KOPT-K1 (cell line): ENCODE measurements around the gene FAM170B.

ENCODE experiments used
- H3K27ac ChIP-seq: fragments of 200-600 bp; sonication (generic); 2 replicates; pipeline ENCODE4 v1.5.1; 2016; ENCODE audit warnings: antibody characterized with exemption, mild to moderate bottlenecking, low read depth, low read length; ENCODE audit not compliant: poor library complexity, severe bottlenecking
- H3K36me3 ChIP-seq: fragments of 200-600 bp; sonication (generic); 2 replicates; pipeline ENCODE4 v1.5.1; 2017; ENCODE audit warnings: antibody characterized with exemption, mild to moderate bottlenecking, low read length, moderate library complexity; ENCODE audit not compliant: insufficient read depth
- H3K9me3 ChIP-seq: fragments of 200-600 bp; sonication (generic); 2 replicates; pipeline ENCODE4 v1.5.1; 2017; ENCODE audit warnings: antibody characterized with exemption, low read length, mild to moderate bottlenecking; ENCODE audit not compliant: insufficient read depth, poor library complexity, severe bottlenecking

FAM170B gene

DNA sequence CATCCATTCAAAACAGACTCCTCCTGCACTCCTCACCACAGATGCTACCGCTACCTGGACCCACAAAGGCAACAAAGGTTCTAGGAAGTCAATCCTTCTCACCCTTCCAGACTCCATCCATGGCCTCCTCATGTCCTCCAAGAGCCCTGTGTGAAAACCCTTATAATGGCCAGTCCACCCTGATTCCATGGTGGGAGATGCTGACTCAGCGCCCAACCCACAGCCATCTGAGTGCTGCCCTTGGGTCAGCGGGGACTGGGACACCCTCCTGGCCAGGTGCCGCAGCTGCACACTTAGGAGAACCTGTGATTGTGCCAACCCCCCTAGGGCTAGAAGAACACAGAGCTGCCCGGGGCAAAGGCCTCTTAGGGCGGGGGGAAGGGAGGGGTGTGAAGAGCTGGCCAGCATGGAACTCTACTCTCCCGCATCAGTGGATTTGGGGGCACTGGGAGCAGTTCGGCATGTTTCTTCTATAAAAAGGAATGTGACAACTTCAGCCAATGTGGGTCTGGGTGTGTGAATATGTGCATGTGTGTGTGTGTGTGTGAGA lies 29.0 kb upstream of the FAM170B start:
- Histone ChIP-seq H3K9me3 (no peaks in the 10 kb centered on the region), H3K36me3 (no peaks in the 10 kb centered on the region), H3K27ac (no peak overlapping the region)

DNA sequence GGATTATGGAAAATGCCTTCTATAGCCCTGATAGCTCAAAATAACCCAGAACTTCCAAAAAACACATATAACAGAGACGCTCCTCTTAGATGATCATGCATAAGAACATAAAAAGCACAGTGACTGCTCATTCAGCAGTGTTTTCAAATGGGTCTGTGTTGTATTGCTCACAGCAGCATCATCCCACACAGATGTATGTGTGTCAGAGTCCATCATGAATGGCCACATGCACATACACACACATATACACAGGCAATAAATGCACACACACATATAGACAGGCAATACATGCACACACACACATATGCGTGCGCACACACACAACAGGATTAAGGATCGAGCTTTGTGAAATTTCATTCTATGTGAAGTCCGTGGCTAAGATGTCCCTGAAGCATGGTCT lies 28.2 kb upstream of the FAM170B start:
- H3K36me3 ChIP-seq, result no peaks in the 10 kb centered on the region
- no peak overlapping the region for H3K27ac ChIP-seq
- no peaks in the 10 kb centered on the region for H3K9me3 ChIP-seq

DNA sequence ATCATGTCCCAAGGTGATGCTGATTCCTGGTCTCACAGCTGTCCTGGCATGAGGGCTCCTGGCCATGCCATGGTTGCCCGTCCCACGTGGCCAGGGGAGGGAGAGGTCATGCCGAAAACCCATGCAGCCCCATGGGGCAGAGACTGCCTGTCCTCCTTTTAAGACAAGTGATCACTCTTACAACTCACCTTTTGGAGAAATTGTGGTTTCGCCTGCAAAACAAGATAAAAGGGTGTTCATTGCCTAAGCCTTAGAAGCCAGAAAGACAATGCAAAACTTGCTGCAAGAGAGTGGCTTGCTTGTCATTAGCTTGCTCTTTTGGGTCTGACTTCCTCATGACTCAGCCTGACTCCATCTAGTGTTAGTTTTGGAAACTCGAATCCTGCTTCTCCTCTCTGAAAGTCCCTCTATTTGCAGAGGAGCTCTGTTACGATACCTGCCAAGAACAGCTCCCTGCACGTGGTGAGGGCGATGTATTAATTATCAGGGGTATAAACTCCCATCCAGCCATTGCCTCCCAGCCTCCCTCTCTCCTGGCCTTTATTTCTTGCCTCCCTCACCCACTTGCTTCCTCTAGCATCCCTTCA lies 27.7 kb upstream of the FAM170B start:
- Histone ChIP-seq H3K9me3 (no peaks in the 10 kb centered on the region), H3K36me3 (no peaks in the 10 kb centered on the region), H3K27ac (no peak overlapping the region)

- Histone ChIP-seq H3K27ac (no peak overlapping the region), H3K9me3 (no peaks in the 10 kb centered on the region), H3K36me3 (no peaks in the 10 kb centered on the region)
These were observed 27.0 kb upstream of the FAM170B start for GRCh38 chr10:49160814-49161213.

- no peaks in the 10 kb centered on the region for H3K36me3 ChIP-seq
- H3K9me3 ChIP-seq, result no peaks in the 10 kb centered on the region
- H3K27ac ChIP-seq, result no peak overlapping the region
These were observed 26.3 kb upstream of the FAM170B start for GRCh38 chr10:49160110-49160509.

- Histone ChIP-seq H3K9me3 (no peaks in the 10 kb centered on the region), H3K27ac (no peak overlapping the region), H3K36me3 (no peaks in the 10 kb centered on the region)
These were observed 25.1 kb upstream of the FAM170B start for GRCh38 chr10:49158915-49159314.

DNA sequence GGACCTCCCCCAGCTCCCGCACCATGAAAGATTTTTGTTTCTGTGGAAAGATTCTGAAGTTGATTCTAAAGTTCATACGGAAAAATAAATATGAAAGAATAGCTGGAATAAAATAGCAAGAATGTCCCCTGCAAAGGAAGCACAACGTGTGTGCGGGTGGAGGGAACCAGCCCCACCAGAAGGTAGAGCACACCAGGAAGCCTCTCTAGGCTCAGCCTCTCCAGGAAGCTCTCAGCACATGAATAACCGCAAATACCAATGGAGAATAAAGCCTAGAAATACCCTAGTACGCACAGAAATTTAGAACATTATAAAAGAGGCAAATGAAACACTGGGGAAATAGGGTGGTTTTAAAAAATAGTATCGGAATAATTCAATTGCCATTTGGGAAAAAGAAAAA lies 24.6 kb upstream of the FAM170B start:
- Histone ChIP-seq H3K36me3 (no peaks in the 10 kb centered on the region), H3K27ac (no peak overlapping the region), H3K9me3 (no peaks in the 10 kb centered on the region)

- no peaks in the 10 kb centered on the region for H3K36me3 ChIP-seq
- no peak overlapping the region for H3K27ac ChIP-seq
- H3K9me3 ChIP-seq, result no peaks in the 10 kb centered on the region
These were observed 23.4 kb upstream of the FAM170B start for GRCh38 chr10:49157229-49157628.

DNA sequence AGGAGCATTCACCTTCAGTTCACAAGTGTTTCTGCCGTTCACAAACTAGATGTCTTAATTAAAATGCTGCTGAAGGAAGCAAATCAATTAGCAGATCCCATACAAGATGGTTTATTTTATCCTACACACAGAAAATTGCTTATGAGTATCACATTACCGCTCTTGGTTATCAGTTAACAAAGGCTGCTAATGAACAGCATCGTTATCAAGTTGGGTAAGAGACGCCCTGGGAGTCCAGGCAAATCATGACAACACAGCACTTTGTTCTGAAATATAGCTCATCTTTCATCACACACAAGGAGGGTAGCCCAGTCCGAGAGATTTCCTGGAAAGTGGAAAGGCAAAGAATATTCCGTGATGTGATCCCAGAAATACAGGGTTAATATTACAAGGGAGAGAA lies 20.8 kb upstream of the FAM170B start:
- no peak overlapping the region for H3K27ac ChIP-seq
- H3K36me3 ChIP-seq, result no peaks in the 10 kb centered on the region
- H3K9me3 ChIP-seq, result no peaks in the 10 kb centered on the region

- Histone ChIP-seq H3K36me3 (no peaks in the 10 kb centered on the region), H3K9me3 (no peaks in the 10 kb centered on the region), H3K27ac (no peak overlapping the region)
These were observed 20.1 kb upstream of the FAM170B start for GRCh38 chr10:49153971-49154370.

DNA sequence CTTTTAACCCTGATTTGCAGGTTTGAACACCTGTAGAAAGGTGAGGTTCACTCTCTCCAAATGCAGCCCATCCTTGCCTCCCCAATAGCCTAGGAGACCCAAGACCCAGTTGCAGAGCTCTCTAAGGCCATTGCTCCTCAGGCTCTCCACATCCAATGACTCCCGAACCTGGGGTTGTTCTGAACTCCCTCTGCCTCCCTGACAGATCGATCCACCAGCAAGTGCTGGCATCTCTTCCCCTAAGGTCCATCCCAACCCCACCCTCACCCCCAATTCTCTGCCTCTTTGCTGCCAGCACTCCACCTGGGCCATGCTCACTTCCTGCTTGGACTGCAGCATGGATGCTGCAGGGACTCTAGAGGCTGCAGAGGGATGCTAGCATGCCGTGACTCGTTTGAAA lies 19.3 kb upstream of the FAM170B start:
- no peaks in the 10 kb centered on the region for H3K36me3 ChIP-seq
- H3K27ac ChIP-seq, result no peak overlapping the region
- H3K9me3 ChIP-seq, result no peaks in the 10 kb centered on the region

DNA sequence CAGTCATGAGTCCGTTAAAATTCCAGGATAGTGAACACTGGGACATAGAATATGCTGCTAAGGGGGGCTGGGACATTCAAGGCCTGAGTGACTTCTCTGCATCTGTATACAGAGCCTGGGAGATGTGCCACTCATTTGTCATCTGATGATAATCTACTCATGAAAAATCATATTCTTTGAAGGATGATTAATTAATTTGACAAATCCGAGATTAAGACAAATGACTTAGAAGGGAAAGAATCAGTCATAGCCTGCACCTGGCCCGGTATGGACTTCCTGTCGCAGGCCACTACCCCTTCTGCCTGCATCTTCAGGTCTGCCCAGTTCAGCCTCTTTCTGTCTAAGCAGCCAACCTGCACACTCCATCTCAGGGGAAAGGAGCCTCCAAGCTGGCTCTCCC lies 18.8 kb upstream of the FAM170B start:
- H3K27ac ChIP-seq, result no peak overlapping the region

GRCh38 chr10:49152037-49152436 lies 18.2 kb upstream of the FAM170B start:
- H3K9me3 ChIP-seq, result peaks cover 4% of the 10 kb centered on the region

More for the DNA sequence above, 18.8 kb upstream of the FAM170B start:
- Histone ChIP-seq H3K9me3 (peaks cover 4% of the 10 kb centered on the region), H3K36me3 (no peaks in the 10 kb centered on the region)

GRCh38 chr10:49151481-49151880 lies 17.7 kb upstream of the FAM170B start:
- H3K9me3 ChIP-seq, result peaks cover 4% of the 10 kb centered on the region
- no peaks in the 10 kb centered on the region for H3K36me3 ChIP-seq
- H3K27ac ChIP-seq, result no peak overlapping the region

More at GRCh38 chr10:49152037-49152436, 18.2 kb upstream of the FAM170B start:
- Histone ChIP-seq H3K36me3 (no peaks in the 10 kb centered on the region), H3K27ac (no peak overlapping the region)

- peaks cover 4% of the 10 kb centered on the region for H3K9me3 ChIP-seq
- no peak overlapping the region for H3K27ac ChIP-seq
- no peaks in the 10 kb centered on the region for H3K36me3 ChIP-seq
These were observed 17.2 kb upstream of the FAM170B start for GRCh38 chr10:49151025-49151445.

DNA sequence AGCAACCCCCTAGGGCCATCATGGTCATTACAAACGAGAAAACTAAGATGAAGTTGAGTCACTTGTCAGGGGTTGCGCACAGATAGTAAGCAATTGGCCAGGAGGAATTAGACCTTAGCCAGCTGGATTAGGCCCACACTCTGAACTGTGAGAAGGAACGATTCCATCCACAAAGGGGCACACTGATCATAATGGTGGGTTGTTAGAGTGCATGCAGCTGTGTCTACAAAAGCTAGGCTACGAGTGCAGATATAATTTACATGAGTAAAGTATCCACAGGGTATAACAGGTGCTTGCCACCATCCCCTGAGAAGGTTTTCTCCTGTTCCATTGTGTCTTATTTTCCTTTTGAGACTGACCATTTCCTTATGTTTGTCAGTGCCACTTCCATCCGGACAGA lies 16.6 kb upstream of the FAM170B start:
- H3K9me3 ChIP-seq, result peaks cover 4% of the 10 kb centered on the region
- no peaks in the 10 kb centered on the region for H3K36me3 ChIP-seq
- H3K27ac ChIP-seq, result no peak overlapping the region
